HCT116 (cell line): ENCODE measurements around the gene CISH. TPM values are rescaled to one million over a fixed set of nuclear protein-coding genes. Genes with fewer than 3 reads are reported as not detected.

Source experiments
- ATAC-seq: fragments of 200-7000 bp; cut with Tn5 transposase; 2 replicates; pipeline ENCODE4 v1.9.1; 2020; ENCODE audit warnings: mild to moderate bottlenecking, moderate library complexity
- BruUV-seq: library from RNA; stranded (reverse); fragments of 400-500 nt; replicated peaks from 2 replicates; lab custom pipeline; 2021; lab: Mats Ljungman, UMichigan
- CTCF ChIA-PET: fragments of 300-600 bp; sonication (Branson Sonifier 250); formaldehyde crosslinking; loops from one replicate; lab custom pipeline; 2021; ENCODE audit warnings: antibody characterized with exemption; lab: Charles Lee
- POLR2A ChIA-PET: fragments of 300-600, 350-600 bp; sonication (Branson Sonifier 250); formaldehyde crosslinking; loops from one replicate; lab custom pipeline; 2021; ENCODE audit warnings: antibody characterized with exemption; lab: Charles Lee
- RAD21 ChIA-PET, 2 experiments: fragments of 300-600 bp; sonication (Branson Sonifier 250); formaldehyde crosslinking; loops; one replicate each; lab custom pipeline; 2023; ENCODE audit warnings: low total read pairs in 2 of 2; ENCODE audit not compliant: uncharacterized antibody in 2 of 2, unreplicated experiment in 2 of 2, low non-redundant PET in 1 of 2; lab: Charles Lee
- DNase-seq: peaks from one replicate; pipeline ENCODE4 v3.0.0-alpha.2; 2010; ENCODE audit warnings: low read depth, low spot score
- H2AFZ ChIP-seq: fragments of 200-600 bp; shearing (Covaris generic), sonication (generic); 2 replicates; pipeline ENCODE4 v1.6.1; 2017; ENCODE audit warnings: low read depth, mixed run types, mixed read lengths, antibody characterized with exemption, low read length; ENCODE audit not compliant: poor library complexity, severe bottlenecking
- H3K27ac ChIP-seq: 2 replicates; pipeline ENCODE4 v1.5.1; 2012; ENCODE audit warnings: low read depth, low read length
- H3K27me3 ChIP-seq: fragments of 200-600 bp; sonication (generic); 2 replicates; pipeline ENCODE4 v1.6.1; 2016; ENCODE audit warnings: mixed run types, low read length, mixed read lengths; ENCODE audit not compliant: insufficient read depth
- H3K36me3 ChIP-seq, 2 experiments: fragments of 200-500 bp in 1 of 2; fragments of 200-600 bp in 1 of 2; sonication (Bioruptor generic) in 1 of 2; sonication (generic) in 1 of 2; 2 replicates each; pipeline versions ENCODE4 v1.5.1 to v1.6.1; 2014 to 2016; ENCODE audit warnings: low read length in 2 of 2, inconsistent platforms in 1 of 2, mixed read lengths in 1 of 2, mixed run types in 1 of 2; ENCODE audit not compliant: insufficient read depth in 2 of 2, control insufficient read depth in 1 of 2
- H3K4me1 ChIP-seq, 2 experiments: fragments of 200-600 bp in 1 of 2; sonication (generic) in 1 of 2; 2 replicates each; pipeline versions ENCODE4 v1.5.1 to v1.6.1; 2012 to 2017; ENCODE audit warnings: low read length in 2 of 2, inconsistent platforms in 1 of 2, mild to moderate bottlenecking in 1 of 2, mixed read lengths in 1 of 2, mixed run types in 1 of 2, moderate library complexity in 1 of 2; ENCODE audit not compliant: insufficient read depth in 2 of 2, control insufficient read depth in 1 of 2
- H3K4me2 ChIP-seq: fragments of 200-600 bp; sonication (generic); 2 replicates; pipeline ENCODE4 v1.6.1; 2017; ENCODE audit warnings: mixed run types, low read length, mixed read lengths
- H3K4me3 ChIP-seq, 2 experiments: fragments of 200-600 bp in 1 of 2; sonication (generic) in 1 of 2; replicated peaks in 1 of 2; 2 replicates each; pipeline ENCODE4 v1.5.1; 2011 to 2016; ENCODE audit warnings: low read length in 2 of 2, control low read depth in 1 of 2, low read depth in 1 of 2, mild to moderate bottlenecking in 1 of 2, mixed read lengths in 1 of 2, mixed run types in 1 of 2
- H3K79me2 ChIP-seq: fragments of 200-600 bp; sonication (generic); 2 replicates; pipeline ENCODE4 v1.6.1; 2017; ENCODE audit warnings: mild to moderate bottlenecking, mixed run types, low read length, moderate library complexity, mixed read lengths; ENCODE audit not compliant: insufficient read depth
- H3K9ac ChIP-seq: fragments of 200-600 bp; sonication (generic); 2 replicates; pipeline ENCODE4 v1.6.1; 2016; ENCODE audit warnings: low read length, mixed read lengths
- H3K9me2 ChIP-seq: fragments of 200-600 bp; sonication (generic), shearing (Covaris generic); 2 replicates; pipeline ENCODE4 v1.6.1; 2017; ENCODE audit warnings: mixed run types, mild to moderate bottlenecking, moderate library complexity; ENCODE audit not compliant: insufficient read depth
- H3K9me3 ChIP-seq, 2 experiments: fragments of 200-500 bp in 1 of 2; fragments of 200-600 bp in 1 of 2; sonication (Bioruptor generic) in 1 of 2; sonication (generic) in 1 of 2; 2 replicates each; pipeline ENCODE4 v1.6.1; 2014 to 2017; ENCODE audit warnings: low read length in 2 of 2, mixed read lengths in 2 of 2, inconsistent platforms in 1 of 2, low read depth in 1 of 2, mild to moderate bottlenecking in 1 of 2, mixed run types in 1 of 2, moderate library complexity in 1 of 2; ENCODE audit not compliant: control insufficient read depth in 1 of 2, insufficient read depth in 1 of 2
- H4K20me1 ChIP-seq: fragments of 200-600 bp; sonication (generic), shearing (Covaris generic); 2 replicates; pipeline ENCODE4 v1.6.1; 2017; ENCODE audit warnings: mixed run types, mild to moderate bottlenecking, moderate library complexity; ENCODE audit not compliant: insufficient read depth
- CBX3 ChIP-seq: IDR thresholded peaks from 2 replicates; pipeline ENCODE4 v1.6.1; 2012; ENCODE audit warnings: low read depth
- CEBPB ChIP-seq: IDR thresholded peaks from 2 replicates; pipeline ENCODE4 v1.6.1; 2012; ENCODE audit warnings: low read depth
- EGR1 ChIP-seq: IDR thresholded peaks from 2 replicates; pipeline ENCODE4 v1.6.1; 2012; ENCODE audit warnings: low read depth
- EZH2 ChIP-seq: fragments of 200-600 bp; sonication (generic); IDR thresholded peaks from 2 replicates; pipeline ENCODE4 v1.6.1; 2017; ENCODE audit warnings: antibody characterized with exemption, mixed run types
- EZH2phosphoT487 ChIP-seq: fragments of 200-600 bp; IDR thresholded peaks from 2 replicates; pipeline ENCODE4 v1.6.1; 2018; ENCODE audit warnings: antibody characterized with exemption, borderline replicate concordance
- FOSL1 ChIP-seq: IDR thresholded peaks from 2 replicates; pipeline ENCODE4 v1.6.1; 2012; ENCODE audit warnings: low read depth
- MAX ChIP-seq: IDR thresholded peaks from 2 replicates; pipeline ENCODE4 v1.6.1; 2012
- POLR2A ChIP-seq: IDR thresholded peaks from 2 replicates; pipeline ENCODE4 v1.7.0; 2011; ENCODE audit warnings: borderline replicate concordance; ENCODE audit not compliant: insufficient read depth, insufficient read length; ENCODE audit errors: extremely low read depth
- POLR2AphosphoS5 ChIP-seq: IDR thresholded peaks from 2 replicates; pipeline ENCODE4 v1.6.1; 2011; ENCODE audit warnings: mild to moderate bottlenecking, low read depth, low read length, moderate library complexity
- RAD21 ChIP-seq: IDR thresholded peaks from 2 replicates; pipeline ENCODE4 v1.6.1; 2012; ENCODE audit warnings: low read depth, mild to moderate bottlenecking
- REST ChIP-seq: IDR thresholded peaks from 2 replicates; pipeline ENCODE4 v1.6.1; 2012; ENCODE audit warnings: low read depth
- SIN3A ChIP-seq: IDR thresholded peaks from 2 replicates; pipeline ENCODE4 v1.6.1; 2012; ENCODE audit warnings: low read depth
- SP1 ChIP-seq: IDR thresholded peaks from 2 replicates; pipeline ENCODE4 v1.6.1; 2012; ENCODE audit warnings: low read depth
- SRF ChIP-seq: IDR thresholded peaks from 2 replicates; pipeline ENCODE4 v1.6.1; 2012; ENCODE audit warnings: low read depth
- TCF7L2 ChIP-seq: IDR thresholded peaks from 2 replicates; pipeline ENCODE4 v1.7.0; 2011; ENCODE audit warnings: borderline replicate concordance, inconsistent platforms; ENCODE audit not compliant: insufficient read depth, insufficient read length; ENCODE audit errors: extremely low read depth
- YY1 ChIP-seq: IDR thresholded peaks from 2 replicates; pipeline ENCODE4 v1.6.1; 2011; ENCODE audit warnings: low read length, low read depth, moderate library complexity, mild to moderate bottlenecking; ENCODE audit not compliant: insufficient replicate concordance; ENCODE audit errors: extremely low read depth
- ZBTB33 ChIP-seq: IDR thresholded peaks from 2 replicates; pipeline ENCODE4 v1.6.1; 2011; ENCODE audit warnings: mild to moderate bottlenecking, low read length, moderate library complexity; ENCODE audit not compliant: insufficient replicate concordance; ENCODE audit errors: extremely low read depth
- ZFX ChIP-seq: fragments of 450-650 bp; IDR thresholded peaks from 2 replicates; pipeline ENCODE4 v1.6.1; 2017
- ZNF274 ChIP-seq: fragments of 200-500 bp; sonication (Bioruptor generic); IDR thresholded peaks from 2 replicates; pipeline ENCODE4 v1.6.1; 2014; ENCODE audit warnings: mild to moderate bottlenecking, low read depth, low read length, inconsistent platforms
- intact Hi-C: fragments of 100-400 bp; cut with micrococcal nuclease; formaldehyde crosslinking; loops from 2 replicates; pipeline ENCODE4 v1.10.0; 2022
- total RNA-seq: library from RNA; stranded (reverse); gene quantifications from one replicate; pipeline ENCODE4 v1.2.1, GENCODE V29; 2021; ENCODE audit not compliant: unreplicated experiment

CISH gene
- total RNA-seq, 1 experiment from 2014 or later = 4.5 TPM

- ATAC-seq (no peak), DNase-seq (no peak)
- no peaks in the 10 kb centered on the region; the same call in 1 of the 2 replicates for H3K79me2 ChIP-seq
- 0 out of 4 replicates have a peak, but pooled peaks cover 0 to 5% of the 10 kb centered on the region in 2 experiments for H3K36me3 ChIP-seq
- no peak overlapping the region for H2AFZ ChIP-seq
- ChIA-PET CTCF (interaction anchor here (1.6 to 1.8 kb wide), 2 partner anchors 9 to 41 kb away, joined by 4 to 8 read pairs; partner anchors contain the start of gene HEMK1), RAD21 (interaction anchor here in 1 of 2 experiments (0.6 kb wide), 1 partner anchor 9 kb away, joined by 3 read pairs; no protein-coding TSS in a partner anchor), POLR2A (no interaction called here)
- no peaks in the 10 kb centered on the region for H3K9me2 ChIP-seq
- no peak overlapping the region for H3K27ac ChIP-seq
- H3K4me3 ChIP-seq = peak overlapping the region; percentile 54 to 64
- TF ChIP-seq TCF7L2 (no peak), MAX (no peak), EZH2 (no peak), EGR1 (no peak), ZBTB33 (no peak), SP1 (no peak), EZH2phosphoT487 (no peak), ZNF274 (no peak), FOSL1 (no peak), REST (no peak), RAD21 (no peak), POLR2A (no peak), CBX3 (no peak), SIN3A (no peak), POLR2AphosphoS5 (no peak), CEBPB (no peak), YY1 (no peak), ZFX (no peak), SRF (no peak)
- no peaks in the 10 kb centered on the region for H4K20me1 ChIP-seq
- BruUV-seq = no TSS peak
- H3K4me2 ChIP-seq = peak overlapping the region; percentile 93
- H3K4me1 ChIP-seq = peaks cover 9 to 26% of the 10 kb centered on the region in 2 experiments; a peak in 3 of 4 replicates
- peak overlapping the region; percentile 70 for H3K9ac ChIP-seq
- H3K27me3 ChIP-seq = no peaks in the 10 kb centered on the region
- intact Hi-C loops = loop anchor here (5.0 kb wide), 1 partner anchor 263 kb away; the partner anchor contains the start of gene ZMYND10
- no peaks in the 10 kb centered on the region for H3K9me3 ChIP-seq
Observed at GRCh38 chr3:50610181-50610971, 1.2 kb downstream of the CISH start.
